A673 (cell line): ENCODE data around the gene CDHR2. TPM values are rescaled to one million over a fixed set of nuclear protein-coding genes. Genes with fewer than 3 reads are reported as not detected.

Experiments used
- BruUV-seq: library from RNA; stranded (reverse); fragments of 400-500 nt; replicated peaks from 2 replicates; lab custom pipeline; 2021; lab: Mats Ljungman, UMichigan
- CTCF ChIA-PET: fragments of 300-600 bp; sonication (Branson Sonifier 250); formaldehyde crosslinking; loops from one replicate; lab custom pipeline; 2022; ENCODE audit warnings: antibody characterized with exemption; lab: Charles Lee
- POLR2A ChIA-PET: fragments of 300-600 bp; sonication (Branson Sonifier 250); formaldehyde crosslinking; loops from one replicate; lab custom pipeline; 2022; ENCODE audit warnings: antibody characterized with exemption; ENCODE audit not compliant: low non-redundant PET; lab: Charles Lee
- DNase-seq: peaks from one replicate; pipeline ENCODE4 v3.0.0-alpha.2; 2015; ENCODE audit warnings: low spot score
- H3K27ac ChIP-seq: fragments of 200-600 bp; sonication (generic); 2 replicates; pipeline ENCODE4 v1.5.1; 2016; ENCODE audit warnings: mixed run types, low read depth, mild to moderate bottlenecking, mixed read lengths, antibody characterized with exemption, low read length; ENCODE audit not compliant: poor library complexity, severe bottlenecking
- H3K27me3 ChIP-seq: fragments of 200-600 bp; sonication (generic); replicated peaks from 2 replicates; pipeline ENCODE4 v1.6.1; 2017; ENCODE audit warnings: mixed run types, low read depth, mild to moderate bottlenecking, mixed read lengths, antibody characterized with exemption, low read length; ENCODE audit not compliant: insufficient read depth, poor library complexity
- H3K36me3 ChIP-seq: fragments of 200-600 bp; sonication (generic); 2 replicates; pipeline ENCODE4 v1.6.1; 2016; ENCODE audit warnings: mixed run types, mild to moderate bottlenecking, mixed read lengths, antibody characterized with exemption, low read length; ENCODE audit not compliant: insufficient read depth, poor library complexity, severe bottlenecking
- H3K4me1 ChIP-seq: fragments of 200-600 bp; sonication (generic); 2 replicates; pipeline ENCODE4 v1.6.1; 2017; ENCODE audit warnings: mixed run types, mild to moderate bottlenecking, mixed read lengths, antibody characterized with exemption, low read length; ENCODE audit not compliant: insufficient read depth, poor library complexity, severe bottlenecking
- H3K4me3 ChIP-seq: fragments of 200-600 bp; sonication (generic); 2 replicates; pipeline ENCODE4 v1.5.1; 2016; ENCODE audit warnings: low read depth, mixed run types, mild to moderate bottlenecking, mixed read lengths, low read length; ENCODE audit not compliant: poor library complexity, severe bottlenecking
- H3K9me3 ChIP-seq: fragments of 200-600 bp; sonication (generic); 2 replicates; pipeline ENCODE4 v1.6.1; 2016; ENCODE audit warnings: mixed run types, low read depth, mild to moderate bottlenecking, mixed read lengths, antibody characterized with exemption, low read length; ENCODE audit not compliant: poor library complexity, severe bottlenecking
- EZH2 ChIP-seq: fragments of 200-600 bp; sonication (generic); IDR thresholded peaks from 2 replicates; pipeline ENCODE4 v1.6.1; 2017; ENCODE audit warnings: borderline replicate concordance, low read depth, mild to moderate bottlenecking, mixed read lengths, antibody characterized with exemption, low read length; ENCODE audit not compliant: poor library complexity, severe bottlenecking
- intact Hi-C: fragments of 100-400 bp; cut with micrococcal nuclease; formaldehyde crosslinking; loops from one replicate; pipeline ENCODE4 v1.10.0; 2022; ENCODE audit not compliant: unreplicated experiment
- total RNA-seq: library from RNA; stranded (reverse); gene quantifications from 2 replicates; pipeline ENCODE4 v1.2.3, GENCODE V29; 2021
- TF ChIP-seq, protein P1 (sequence below): fragments of 300-800, 200-600 bp; sonication (generic); conservative IDR thresholded peaks from 2 replicates; pipeline ENCODE4 v1.5.1; 2017; ENCODE audit warnings: low read depth, mild to moderate bottlenecking, antibody characterized with exemption, low read length, moderate library complexity, mixed read lengths

The CDHR2 gene
- total RNA-seq, 1 experiment from 2014 or later: not detected

DNA sequence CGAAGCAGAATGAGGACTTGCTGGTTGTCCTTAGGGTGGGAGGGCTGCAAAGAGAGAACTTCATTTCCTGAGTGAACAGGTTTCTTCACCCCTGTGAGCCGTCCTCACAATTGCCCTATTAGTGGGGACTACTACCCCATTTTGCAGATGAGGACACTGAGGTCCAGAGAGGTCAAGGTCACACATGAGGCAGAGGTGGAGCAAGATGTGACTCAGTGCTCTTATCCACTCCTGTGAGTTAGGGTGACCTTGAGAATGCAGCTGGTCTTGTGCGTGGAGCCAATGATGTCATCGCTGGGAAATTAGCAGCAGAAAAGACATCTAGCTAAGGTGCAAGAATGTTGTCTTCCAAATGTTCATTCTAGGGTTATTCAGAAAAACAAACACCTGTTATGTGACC is 33.9 kb downstream of the CDHR2 start:
- TF ChIP-seq, protein P1, sequence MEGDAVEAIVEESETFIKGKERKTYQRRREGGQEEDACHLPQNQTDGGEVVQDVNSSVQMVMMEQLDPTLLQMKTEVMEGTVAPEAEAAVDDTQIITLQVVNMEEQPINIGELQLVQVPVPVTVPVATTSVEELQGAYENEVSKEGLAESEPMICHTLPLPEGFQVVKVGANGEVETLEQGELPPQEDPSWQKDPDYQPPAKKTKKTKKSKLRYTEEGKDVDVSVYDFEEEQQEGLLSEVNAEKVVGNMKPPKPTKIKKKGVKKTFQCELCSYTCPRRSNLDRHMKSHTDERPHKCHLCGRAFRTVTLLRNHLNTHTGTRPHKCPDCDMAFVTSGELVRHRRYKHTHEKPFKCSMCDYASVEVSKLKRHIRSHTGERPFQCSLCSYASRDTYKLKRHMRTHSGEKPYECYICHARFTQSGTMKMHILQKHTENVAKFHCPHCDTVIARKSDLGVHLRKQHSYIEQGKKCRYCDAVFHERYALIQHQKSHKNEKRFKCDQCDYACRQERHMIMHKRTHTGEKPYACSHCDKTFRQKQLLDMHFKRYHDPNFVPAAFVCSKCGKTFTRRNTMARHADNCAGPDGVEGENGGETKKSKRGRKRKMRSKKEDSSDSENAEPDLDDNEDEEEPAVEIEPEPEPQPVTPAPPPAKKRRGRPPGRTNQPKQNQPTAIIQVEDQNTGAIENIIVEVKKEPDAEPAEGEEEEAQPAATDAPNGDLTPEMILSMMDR: no peak
- no peak for TF ChIP-seq EZH2
- intact Hi-C loops: no loop called here
- Histone ChIP-seq H3K27me3 (no peaks in the 10 kb centered on the region), H3K27ac (no peak overlapping the region), H3K36me3 (no peaks in the 10 kb centered on the region), H3K4me3 (no peak overlapping the region), H3K9me3 (no peaks in the 10 kb centered on the region), H3K4me1 (no peaks in the 10 kb centered on the region)
- ChIA-PET CTCF (no interaction called here), POLR2A (no interaction called here)
- DNase-seq: no peak
- BruUV-seq: no TSS peak

DNA sequence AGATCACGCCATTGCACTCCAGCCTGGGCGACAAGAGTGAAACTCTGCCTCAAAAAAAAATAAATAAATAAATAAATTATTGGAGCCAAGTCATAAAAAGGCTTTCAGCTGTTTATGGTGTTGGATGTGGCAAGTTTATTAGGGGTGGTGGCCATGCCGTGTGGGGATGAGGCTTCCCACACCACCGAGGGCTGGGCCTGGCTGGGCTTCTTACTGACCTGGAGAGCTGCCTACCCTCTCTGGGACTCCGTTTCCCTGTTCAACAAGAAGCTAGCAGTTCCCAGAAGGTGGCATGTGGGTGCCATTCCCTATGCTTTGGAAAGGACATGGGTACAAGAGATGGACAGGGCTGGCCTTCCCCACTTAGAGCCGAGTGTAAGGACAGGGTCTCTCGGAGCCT is 38.3 kb downstream of the CDHR2 start:
- TF ChIP-seq EZH2: no peak
- Histone ChIP-seq H3K9me3 (no peaks in the 10 kb centered on the region), H3K27ac (no peak overlapping the region), H3K36me3 (no peaks in the 10 kb centered on the region), H3K4me1 (no peaks in the 10 kb centered on the region), H3K4me3 (no peak overlapping the region), H3K27me3 (no peaks in the 10 kb centered on the region)
- BruUV-seq: no TSS peak
- intact Hi-C loops: no loop called here
- ChIA-PET CTCF (no interaction called here), POLR2A (no interaction called here)
- no peak for DNase-seq

DNA sequence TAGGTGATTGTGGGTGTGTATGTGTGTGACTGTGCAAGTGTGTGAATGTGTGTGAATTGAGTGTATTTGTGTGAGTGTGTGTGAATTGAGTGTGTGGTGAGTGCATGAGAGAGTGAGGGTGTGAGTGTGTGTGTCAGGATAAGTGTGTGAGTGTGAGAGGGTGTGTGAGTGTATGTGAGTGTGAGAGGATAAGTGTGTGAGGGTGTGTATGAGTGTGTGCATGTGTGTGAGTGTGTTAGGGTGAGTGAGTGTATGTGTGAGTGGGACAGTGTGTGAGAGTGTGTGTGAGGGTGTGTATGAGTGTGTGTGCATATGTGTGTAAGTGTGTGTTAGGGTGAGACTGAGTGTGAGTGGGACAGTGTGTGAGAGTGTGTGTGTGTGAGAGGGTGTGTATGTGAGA is 39.2 kb downstream of the CDHR2 start:
- BruUV-seq: no TSS peak
- no peak for DNase-seq
- intact Hi-C loops: no loop called here
- ChIA-PET POLR2A (no interaction called here), CTCF (no interaction called here)
- Histone ChIP-seq H3K36me3 (no peaks in the 10 kb centered on the region), H3K4me1 (no peaks in the 10 kb centered on the region), H3K9me3 (no peaks in the 10 kb centered on the region), H3K27ac (no peak overlapping the region), H3K27me3 (no peaks in the 10 kb centered on the region), H3K4me3 (no peak overlapping the region)
- TF ChIP-seq EZH2: no peak
- TF ChIP-seq, protein P1: no peak

DNA sequence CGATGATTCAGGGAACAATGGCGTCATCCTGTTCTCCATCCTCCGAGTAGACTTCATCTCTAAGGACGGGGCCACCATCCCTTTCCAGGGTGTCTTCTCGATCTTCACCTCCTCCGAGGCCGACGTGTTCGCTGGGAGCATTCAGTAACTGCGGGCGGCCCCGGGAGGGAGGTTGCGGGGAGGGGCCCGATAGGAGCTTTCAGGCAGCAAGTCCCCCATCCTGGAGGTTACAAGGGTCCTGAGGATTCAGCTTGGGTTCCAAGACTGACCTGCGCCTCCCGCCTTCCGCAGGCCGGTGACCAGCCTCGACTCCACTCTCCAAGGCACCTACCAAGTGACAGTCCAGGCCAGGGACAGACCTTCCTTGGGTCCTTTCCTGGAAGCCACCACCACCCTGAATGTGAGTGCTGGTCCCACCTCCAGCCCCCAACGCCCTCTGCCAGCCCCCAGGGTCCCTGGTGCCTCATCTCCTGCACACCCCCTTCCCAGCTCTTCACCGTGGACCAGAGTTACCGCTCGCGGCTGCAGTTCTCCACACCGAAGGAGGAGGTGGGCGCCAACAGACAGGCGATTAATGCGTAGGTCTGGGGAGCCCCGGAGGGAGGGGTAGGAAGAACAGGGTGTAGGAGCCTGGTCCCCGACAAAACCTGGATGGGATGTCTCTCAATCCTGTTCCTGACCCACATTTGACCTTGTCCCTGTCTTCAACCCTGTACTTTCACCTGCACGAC is 40.1 kb downstream of the CDHR2 start:
- Histone ChIP-seq H3K27ac (no peak overlapping the region), H3K4me1 (no peaks in the 10 kb centered on the region), H3K36me3 (no peaks in the 10 kb centered on the region), H3K4me3 (no peak overlapping the region), H3K9me3 (no peaks in the 10 kb centered on the region), H3K27me3 (no peaks in the 10 kb centered on the region)
- TF ChIP-seq, protein P1: no peak
- no peak for TF ChIP-seq EZH2
- DNase-seq: no peak
- POLR2A ChIA-PET: no interaction called here
- CTCF ChIA-PET: no interaction called here
- intact Hi-C loops: no loop called here
- no TSS peak for BruUV-seq
